HUES64 (cell line): ENCODE measurements around the gene TMEM123.

Source experiments
- H3K27ac ChIP-seq: 2 replicates; pipeline ENCODE4 v1.7.0; 2013; ENCODE audit warnings: low read depth, low read length, inconsistent platforms
- H3K27me3 ChIP-seq: 2 replicates; pipeline ENCODE4 v1.6.1; 2013; ENCODE audit warnings: mild to moderate bottlenecking, low read length; ENCODE audit not compliant: insufficient read depth
- H3K36me3 ChIP-seq: 2 replicates; pipeline ENCODE4 v1.6.1; 2013; ENCODE audit warnings: mild to moderate bottlenecking, low read length; ENCODE audit not compliant: insufficient read depth
- H3K4me1 ChIP-seq: 2 replicates; pipeline ENCODE4 v1.6.1; 2013; ENCODE audit warnings: mild to moderate bottlenecking, low read length, moderate library complexity; ENCODE audit not compliant: insufficient read depth
- H3K4me3 ChIP-seq: 2 replicates; pipeline ENCODE4 v1.5.1; 2013; ENCODE audit warnings: mild to moderate bottlenecking, low read length, moderate library complexity
- H3K9ac ChIP-seq: 2 replicates; pipeline ENCODE4 v1.6.1; 2013; ENCODE audit warnings: mild to moderate bottlenecking, low read depth, low read length
- H3K9me3 ChIP-seq: 2 replicates; pipeline ENCODE4 v1.6.1; 2013; ENCODE audit warnings: low read depth, low read length; ENCODE audit not compliant: insufficient read depth
- WGBS: fragments of 150-250, 120-280 bp; methylation state at CpG from one replicate; pipeline ENCODE4 v1.1.7; 2013; ENCODE audit warnings: missing lambda C conversion rate; 5-methylcytosine and 5-hydroxymethylcytosine counted together

Gene TMEM123

DNA sequence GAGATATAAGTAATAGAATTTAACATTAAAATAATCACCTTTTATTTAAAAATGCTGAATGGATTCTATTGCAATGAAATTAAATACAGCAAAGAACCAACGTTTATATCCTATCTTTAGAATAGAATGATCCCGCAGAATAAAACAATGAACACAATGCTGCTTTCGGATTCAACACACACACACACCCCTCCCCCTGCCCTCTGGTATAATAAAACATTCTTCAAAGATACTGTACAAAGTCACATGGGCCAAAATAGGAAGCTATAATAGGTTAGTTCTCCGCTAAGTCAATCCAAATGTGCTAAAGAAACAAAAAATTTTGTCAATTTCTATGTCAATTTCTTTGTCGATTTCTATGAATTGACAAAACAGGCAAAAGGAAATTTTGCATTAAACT lies 47.1 kb downstream of the TMEM123 start:
- WGBS, result 98% methylated on average over 5 of the region's 5 CpGs
- Histone ChIP-seq H3K4me1 (no peaks in the 10 kb centered on the region), H3K36me3 (peaks cover 19% of the 10 kb centered on the region)

DNA sequence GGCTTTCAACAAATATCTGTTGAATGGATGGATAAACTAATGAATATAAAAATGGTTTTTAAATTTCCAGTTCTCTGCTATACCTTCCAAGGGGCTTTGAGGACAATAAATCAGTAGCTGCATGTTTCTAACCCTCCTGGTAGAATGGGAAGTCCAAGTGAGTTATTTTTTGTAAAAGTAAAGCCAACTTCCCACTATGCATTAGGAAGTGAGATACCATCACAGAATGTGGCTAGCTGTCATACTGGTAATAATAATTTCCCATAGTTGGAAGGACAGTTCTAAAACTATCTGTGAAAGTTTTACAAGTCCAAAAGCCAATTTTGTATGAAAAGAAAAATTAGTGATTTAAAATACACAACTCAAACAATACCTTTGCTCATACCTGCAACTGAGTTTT lies 50.0 kb downstream of the TMEM123 start:
- Histone ChIP-seq H3K9ac (no peak overlapping the region), H3K36me3 (peaks cover 46% of the 10 kb centered on the region), H3K9me3 (no peaks in the 10 kb centered on the region), H3K4me1 (no peaks in the 10 kb centered on the region), H3K27ac (no peak overlapping the region), H3K27me3 (no peaks in the 10 kb centered on the region), H3K4me3 (no peak overlapping the region)

More for the DNA sequence above, 47.1 kb downstream of the TMEM123 start:
- Histone ChIP-seq H3K9ac (no peak overlapping the region), H3K27me3 (no peaks in the 10 kb centered on the region), H3K4me3 (no peak overlapping the region), H3K27ac (no peak overlapping the region), H3K9me3 (no peaks in the 10 kb centered on the region)

- no peaks in the 10 kb centered on the region for H3K9me3 ChIP-seq
- no peaks in the 10 kb centered on the region for H3K4me1 ChIP-seq
- no peak overlapping the region for H3K27ac ChIP-seq
- no peaks in the 10 kb centered on the region for H3K27me3 ChIP-seq
- H3K4me3 ChIP-seq, result no peak overlapping the region
- 98% methylated on average over 3 of the region's 3 CpGs for WGBS
- peaks cover 52% of the 10 kb centered on the region for H3K36me3 ChIP-seq
- no peak overlapping the region for H3K9ac ChIP-seq
These were observed 50.7 kb downstream of the TMEM123 start for GRCh38 chr11:102401905-102402304.

DNA sequence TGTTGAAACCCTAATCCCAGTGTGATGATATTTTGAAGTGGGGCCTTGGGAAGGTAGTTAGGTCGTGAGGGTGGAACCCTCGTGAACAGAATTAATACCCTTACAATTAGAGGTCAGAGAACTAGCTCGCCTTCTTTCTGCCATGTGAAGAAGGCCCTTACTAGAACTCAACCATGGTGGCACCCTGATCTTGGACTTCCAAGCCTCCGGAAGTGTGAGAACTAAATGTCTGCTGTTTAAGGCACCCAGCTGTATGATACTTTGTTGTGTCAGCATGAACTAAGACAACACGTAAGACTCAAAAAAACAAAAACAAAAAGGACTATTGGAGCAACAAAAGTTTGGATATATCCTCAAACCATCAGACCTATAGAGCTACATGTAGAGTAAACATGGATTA lies 52.0 kb downstream of the TMEM123 start:
- Histone ChIP-seq H3K4me3 (no peak overlapping the region), H3K4me1 (no peaks in the 10 kb centered on the region), H3K9me3 (no peaks in the 10 kb centered on the region), H3K27ac (no peak overlapping the region), H3K27me3 (no peaks in the 10 kb centered on the region), H3K36me3 (peaks cover 63% of the 10 kb centered on the region), H3K9ac (no peak overlapping the region)
- 94% methylated on average over 3 of the region's 5 CpGs for WGBS

GRCh38 chr11:102399189-102399588 lies 53.4 kb downstream of the TMEM123 start:
- H3K4me3 ChIP-seq, result no peak overlapping the region
- H3K27ac ChIP-seq, result no peak overlapping the region
- peaks cover 71% of the 10 kb centered on the region for H3K36me3 ChIP-seq
- no peaks in the 10 kb centered on the region for H3K27me3 ChIP-seq
- 96% methylated on average over 2 of the region's 2 CpGs for WGBS
- H3K4me1 ChIP-seq, result no peaks in the 10 kb centered on the region
- H3K9me3 ChIP-seq, result no peaks in the 10 kb centered on the region
- H3K9ac ChIP-seq, result no peak overlapping the region

DNA sequence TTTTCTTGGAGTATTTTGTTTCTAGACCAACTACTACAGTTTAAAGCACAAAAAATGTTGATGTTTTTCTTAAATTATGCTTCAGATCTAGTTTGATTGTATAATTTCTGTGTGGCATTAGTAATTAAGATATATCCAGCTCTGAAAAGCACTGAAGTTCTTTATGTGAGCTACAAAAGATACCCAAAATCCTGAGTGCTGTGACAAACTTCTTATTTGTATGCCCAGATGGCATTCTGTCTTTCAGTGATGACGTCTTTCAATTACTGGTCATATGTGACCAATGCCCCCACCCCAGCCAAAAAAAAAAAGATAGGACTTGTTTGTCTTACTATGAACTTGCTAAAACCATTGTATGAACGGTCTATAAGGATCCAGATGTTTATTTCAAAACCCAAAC lies 54.3 kb downstream of the TMEM123 start:
- Histone ChIP-seq H3K9me3 (no peaks in the 10 kb centered on the region), H3K9ac (no peak overlapping the region), H3K27ac (no peak overlapping the region), H3K27me3 (no peaks in the 10 kb centered on the region), H3K4me3 (no peak overlapping the region), H3K36me3 (peaks cover 75% of the 10 kb centered on the region), H3K4me1 (no peaks in the 10 kb centered on the region)
- 93% methylated on average over 2 of the region's 2 CpGs for WGBS

DNA sequence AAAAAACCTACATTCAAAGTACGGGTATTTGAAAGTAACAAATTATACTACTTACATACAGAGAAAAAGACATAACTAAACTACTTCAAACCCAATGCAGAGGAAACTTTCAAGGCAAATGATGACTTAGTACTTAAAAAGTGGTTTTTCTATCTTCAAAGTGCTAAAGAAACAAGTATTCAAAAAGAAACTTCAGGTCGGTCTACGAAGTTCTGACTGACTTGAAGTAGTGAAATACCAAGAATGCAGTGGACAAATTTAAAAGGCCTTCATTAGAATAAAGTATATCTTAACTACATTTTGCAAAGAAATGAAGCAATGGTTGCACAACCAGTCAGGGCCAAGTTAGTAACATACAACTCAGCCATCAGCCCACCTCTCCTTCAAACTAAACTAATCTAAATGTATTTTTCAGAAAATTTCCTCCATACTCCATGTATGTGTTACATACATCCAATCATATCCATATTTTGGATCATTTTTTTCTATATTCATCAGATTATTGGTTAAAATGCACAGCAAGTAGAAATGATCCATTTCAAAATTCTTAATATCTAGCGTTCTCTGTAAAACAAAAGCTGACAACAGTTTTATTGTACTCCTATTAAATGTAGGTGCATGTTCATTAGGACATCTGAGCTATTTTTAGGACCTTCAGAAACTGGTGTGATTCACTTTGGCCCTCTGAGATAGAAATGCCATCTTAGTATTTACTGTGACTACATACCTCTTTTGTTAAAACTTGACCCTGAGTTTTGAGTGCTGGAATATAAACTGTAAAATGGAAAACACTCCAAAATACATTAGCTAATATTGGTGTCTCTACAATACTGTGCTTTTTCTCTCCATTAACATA lies 55.6 kb downstream of the TMEM123 start:
- H3K9me3 ChIP-seq, result no peaks in the 10 kb centered on the region
- no peaks in the 10 kb centered on the region for H3K27me3 ChIP-seq
- no peak overlapping the region for H3K4me3 ChIP-seq
- WGBS, result 100% methylated on average over 3 of the region's 4 CpGs
- peaks cover 70% of the 10 kb centered on the region for H3K36me3 ChIP-seq
- H3K27ac ChIP-seq, result no peak overlapping the region
- H3K4me1 ChIP-seq, result no peaks in the 10 kb centered on the region
- H3K9ac ChIP-seq, result no peak overlapping the region

GRCh38 chr11:102395720-102396393 lies 56.7 kb downstream of the TMEM123 start:
- H3K4me3 ChIP-seq, result no peak overlapping the region
- H3K36me3 ChIP-seq, result peaks cover 59% of the 10 kb centered on the region
- H3K27me3 ChIP-seq, result no peaks in the 10 kb centered on the region
- no peak overlapping the region for H3K9ac ChIP-seq
- H3K9me3 ChIP-seq, result no peaks in the 10 kb centered on the region
- WGBS, result 94% methylated on average over 6 of the region's 6 CpGs
- H3K27ac ChIP-seq, result no peak overlapping the region
- no peaks in the 10 kb centered on the region for H3K4me1 ChIP-seq

DNA sequence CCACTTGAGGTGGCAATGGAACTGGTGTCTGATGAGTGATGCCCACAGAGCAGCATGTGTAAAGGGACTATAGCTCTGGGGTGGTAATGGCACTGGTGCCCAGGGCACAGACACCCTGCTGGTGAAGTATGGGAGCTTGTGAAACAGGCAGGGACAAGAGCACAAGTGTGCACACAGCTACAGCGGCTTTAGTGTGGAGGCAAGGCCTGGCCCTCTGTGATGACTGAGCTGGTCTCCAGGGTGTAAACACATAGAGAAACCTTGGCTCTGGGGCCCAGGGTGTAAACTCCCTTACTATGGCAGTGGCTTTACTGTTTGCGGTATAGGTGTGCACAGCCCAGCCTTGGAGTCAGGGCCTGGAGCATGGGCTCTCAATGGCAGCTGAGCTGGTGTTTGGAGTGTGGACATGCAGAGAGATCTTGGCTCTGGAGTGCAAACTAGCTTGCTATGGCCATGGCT lies 59.3 kb downstream of the TMEM123 start:
- Histone ChIP-seq H3K27me3 (no peaks in the 10 kb centered on the region), H3K9ac (no peak overlapping the region)
- 97% methylated on average over 2 of the region's 2 CpGs for WGBS

DNA sequence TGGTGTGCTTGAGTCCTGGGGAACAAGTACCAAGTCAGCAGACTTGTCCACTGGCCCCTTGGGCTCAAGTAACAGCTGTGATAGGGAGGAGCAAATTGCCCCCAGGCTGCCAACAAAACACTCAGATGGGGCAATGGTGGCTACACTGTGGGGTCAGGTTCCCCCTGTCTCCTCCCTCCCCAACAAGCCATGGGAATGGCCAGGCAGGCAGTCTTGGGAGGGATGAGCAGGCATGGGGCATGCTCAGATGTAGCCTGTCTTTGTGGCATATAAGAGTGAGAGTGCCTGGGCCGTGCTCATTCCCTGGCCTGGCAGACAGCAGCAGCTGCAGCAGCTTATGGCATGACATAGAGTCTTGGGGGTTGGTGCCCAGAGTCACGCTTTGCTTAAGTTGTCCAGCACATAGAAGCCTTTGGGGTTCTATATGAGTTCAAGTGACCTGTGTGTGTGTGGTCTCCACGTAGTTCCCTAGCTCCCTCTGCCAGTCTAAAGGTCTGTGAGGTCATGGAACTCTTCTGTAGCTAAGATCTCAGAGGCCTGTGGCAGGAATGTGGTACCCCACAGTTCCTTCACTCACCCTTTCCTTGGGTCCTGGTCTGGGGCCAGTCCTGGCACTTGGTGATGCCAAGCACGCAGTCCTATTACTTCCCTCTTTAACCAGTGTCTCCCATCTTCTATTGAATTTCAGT lies 60.9 kb downstream of the TMEM123 start:
- Histone ChIP-seq H3K9me3 (no peaks in the 10 kb centered on the region), H3K9ac (no peak overlapping the region), H3K36me3 (peaks cover 34% of the 10 kb centered on the region), H3K4me3 (no peak overlapping the region), H3K27me3 (no peaks in the 10 kb centered on the region), H3K4me1 (no peaks in the 10 kb centered on the region), H3K27ac (no peak overlapping the region)
- WGBS, result 93% methylated on average over 4 of the region's 4 CpGs

More for the DNA sequence above, 59.3 kb downstream of the TMEM123 start:
- Histone ChIP-seq H3K4me1 (no peaks in the 10 kb centered on the region), H3K27ac (no peak overlapping the region), H3K4me3 (no peak overlapping the region), H3K9me3 (no peaks in the 10 kb centered on the region), H3K36me3 (peaks cover 44% of the 10 kb centered on the region)
